Nephron progenitor cell (in vitro differentiated cells): Measurements from ENCODE around the gene TBC1D16.

Source experiments
- DNase-seq: peaks from one replicate; pipeline ENCODE4 v3.0.0; 2021
- H3K27ac Mint-ChIP-seq: 2 replicates; pipeline ENCODE4 v1.8.0; 2021; ENCODE audit warnings: mild to moderate bottlenecking, moderate library complexity, mixed read lengths
- H3K27me3 Mint-ChIP-seq: 2 replicates; pipeline ENCODE4 v1.8.0; 2021; ENCODE audit warnings: mild to moderate bottlenecking, low read depth, mixed read lengths; ENCODE audit not compliant: poor library complexity
- H3K36me3 Mint-ChIP-seq: 2 replicates; pipeline ENCODE4 v1.8.0; 2021; ENCODE audit warnings: low read depth, mixed read lengths
- H3K4me1 Mint-ChIP-seq: 2 replicates; pipeline ENCODE4 v1.8.0; 2021; ENCODE audit warnings: mixed read lengths
- H3K4me3 Mint-ChIP-seq: 2 replicates; pipeline ENCODE4 v1.8.0; 2021; ENCODE audit warnings: mild to moderate bottlenecking, moderate library complexity, mixed read lengths
- H3K9me3 Mint-ChIP-seq: 2 replicates; pipeline ENCODE4 v1.8.0; 2021; ENCODE audit warnings: mild to moderate bottlenecking, moderate library complexity, mixed read lengths
- CTCF ChIP-seq: fragments of 200-600 bp; sonication (generic); IDR thresholded peaks from 2 replicates; pipeline ENCODE4 v1.5.0; 2021; ENCODE audit warnings: antibody characterized with exemption

TBC1D16 gene

GRCh38 chr17:79927688-79928501 is 107.8 kb downstream of the TBC1D16 start:
- DNase-seq = no peak
- Mint-ChIP-seq H3K4me3 (no peak overlapping the region), H3K36me3 (no peaks in the 10 kb centered on the region), H3K27me3 (peaks cover 58% of the 10 kb centered on the region), H3K27ac (no peak overlapping the region), H3K4me1 (peaks cover 31% of the 10 kb centered on the region), H3K9me3 (no peaks in the 10 kb centered on the region)
- TF ChIP-seq CTCF = no peak

- H3K4me3 Mint-ChIP-seq = no peak overlapping the region
- DNase-seq = no peak
- TF ChIP-seq CTCF = no peak
- no peaks in the 10 kb centered on the region for H3K36me3 Mint-ChIP-seq
- H3K4me1 Mint-ChIP-seq = peaks cover 31% of the 10 kb centered on the region
- peaks cover 58% of the 10 kb centered on the region for H3K27me3 Mint-ChIP-seq
- no peak overlapping the region for H3K27ac Mint-ChIP-seq
- no peaks in the 10 kb centered on the region for H3K9me3 Mint-ChIP-seq
Observed at GRCh38 chr17:79927136-79927661, 108.5 kb downstream of the TBC1D16 start.

GRCh38 chr17:79926605-79927135 is 109.0 kb downstream of the TBC1D16 start:
- Mint-ChIP-seq H3K36me3 (no peaks in the 10 kb centered on the region), H3K27me3 (peaks cover 56% of the 10 kb centered on the region), H3K27ac (no peak overlapping the region), H3K4me1 (peaks cover 34% of the 10 kb centered on the region), H3K4me3 (no peak overlapping the region), H3K9me3 (no peaks in the 10 kb centered on the region)
- no peak for DNase-seq
- no peak for TF ChIP-seq CTCF

GRCh38 chr17:79926142-79926604 is 109.5 kb downstream of the TBC1D16 start:
- Mint-ChIP-seq H3K4me3 (no peak overlapping the region), H3K4me1 (peaks cover 32% of the 10 kb centered on the region), H3K36me3 (no peaks in the 10 kb centered on the region), H3K9me3 (no peaks in the 10 kb centered on the region), H3K27me3 (peaks cover 55% of the 10 kb centered on the region), H3K27ac (no peak overlapping the region)
- DNase-seq = no peak
- TF ChIP-seq CTCF = no peak

- TF ChIP-seq CTCF = no peak
- Mint-ChIP-seq H3K4me3 (no peak overlapping the region), H3K27ac (no peak overlapping the region), H3K4me1 (peaks cover 26% of the 10 kb centered on the region), H3K27me3 (peaks cover 48% of the 10 kb centered on the region), H3K9me3 (no peaks in the 10 kb centered on the region), H3K36me3 (no peaks in the 10 kb centered on the region)
- no peak for DNase-seq
Observed at GRCh38 chr17:79925242-79925957, 110.3 kb downstream of the TBC1D16 start.
